Natural killer cell (primary cell): ENCODE data around the gene P3H1. TPM values are rescaled to one million over a fixed set of nuclear protein-coding genes. Genes with fewer than 3 reads are reported as not detected.

Experiments used
- ATAC-seq, 3 donors: fragments of 150-1000 bp in 2 of 3; fragments of 200-7000 bp in 1 of 3; cut with Tn5 transposase; 1 replicate in 1 of 3; 2 replicates in 2 of 3; pipeline ENCODE4 v1.10.0; 2021; ENCODE audit warnings: mild to moderate bottlenecking in 2 of 3, moderate library complexity in 2 of 3
- DNase-seq, 2 donors: peaks; one replicate each; pipeline versions ENCODE4 v3.0.0 to v3.0.0-alpha.2; 2013 to 2021; ENCODE audit warnings: mixed read lengths in 1 of 2
- H3K27ac ChIP-seq: one replicate; pipeline ENCODE4 v1.5.1; 2013; ENCODE audit warnings: mild to moderate bottlenecking, low read length
- H3K27me3 ChIP-seq: one replicate; pipeline ENCODE4 v1.6.1; 2013; ENCODE audit warnings: low read length; ENCODE audit not compliant: control insufficient read depth, insufficient read depth
- H3K36me3 ChIP-seq: one replicate; pipeline ENCODE4 v1.6.1; 2013; ENCODE audit warnings: low read length; ENCODE audit not compliant: control insufficient read depth, insufficient read depth
- H3K4me1 ChIP-seq: one replicate; pipeline ENCODE4 v1.6.1; 2013; ENCODE audit warnings: low read length; ENCODE audit not compliant: control insufficient read depth, insufficient read depth
- H3K4me3 ChIP-seq: one replicate; pipeline ENCODE4 v1.5.1; 2013; ENCODE audit warnings: low read length
- H3K9me3 ChIP-seq: one replicate; pipeline ENCODE4 v1.6.1; 2013; ENCODE audit warnings: low read length; ENCODE audit not compliant: control insufficient read depth, insufficient read depth
- H3K27ac Mint-ChIP-seq, 2 donors: one replicate each; pipeline ENCODE4 v1.8.0; 2022; ENCODE audit warnings: mild to moderate bottlenecking in 2 of 2, mixed read lengths in 2 of 2, moderate library complexity in 1 of 2
- H3K27me3 Mint-ChIP-seq, 2 donors: one replicate each; pipeline ENCODE4 v1.8.0; 2022; ENCODE audit warnings: low read depth in 2 of 2, mixed read lengths in 2 of 2
- H3K36me3 Mint-ChIP-seq: one replicate; pipeline ENCODE4 v1.8.0; 2022; ENCODE audit warnings: mixed read lengths
- H3K4me1 Mint-ChIP-seq, 2 donors: one replicate each; pipeline ENCODE4 v1.8.0; 2022; ENCODE audit warnings: mixed read lengths in 2 of 2
- H3K4me3 Mint-ChIP-seq: one replicate; pipeline ENCODE4 v1.8.0; 2022; ENCODE audit warnings: mild to moderate bottlenecking, moderate library complexity, mixed read lengths
- H3K9me3 Mint-ChIP-seq, 2 donors: one replicate each; pipeline ENCODE4 v1.8.0; 2022; ENCODE audit warnings: mixed read lengths in 2 of 2
- WGBS: methylation state at CpG from one replicate; pipeline ENCODE4 v1.1.7; 2013; ENCODE audit warnings: missing lambda C conversion rate; ENCODE audit not compliant: insufficient coverage; 5-methylcytosine and 5-hydroxymethylcytosine counted together
- intact Hi-C: fragments of 100-400 bp; cut with micrococcal nuclease; formaldehyde crosslinking; loops from one replicate; pipeline ENCODE4 v1.14.2; 2022
- total RNA-seq, 4 donors: library from RNA; stranded (reverse); fragments of 120-200 nt in 1 of 4; gene quantifications; one replicate each; pipeline versions ENCODE4 v1.2.3 to v1.2.4, GENCODE V29; 2013 to 2022
- TF ChIP-seq, protein P1 (sequence below): fragments of 200-600 bp; IDR thresholded peaks from one replicate; pipeline ENCODE4 v1.8.0; 2022; ENCODE audit warnings: antibody characterized with exemption

Gene P3H1
- total RNA-seq, 3 donors from 2014 or later (not counting 1 experiment from before 2014, with no cell fraction given) = 29.6 to 40.4 (median 37.9) TPM

- Mint-ChIP-seq H3K9me3 (no peaks in the 10 kb centered on the region), H3K4me3 (no peak overlapping the region), H3K27ac (no peak overlapping the region), H3K36me3 (peaks cover 16% of the 10 kb centered on the region), H3K27me3 (no peaks in the 10 kb centered on the region), H3K4me1 (peaks cover 17 to 20% of the 10 kb centered on the region in 2 donors)
- Histone ChIP-seq H3K36me3 (peaks cover 45% of the 10 kb centered on the region), H3K27ac (no peak overlapping the region), H3K27me3 (no peaks in the 10 kb centered on the region), H3K9me3 (no peaks in the 10 kb centered on the region), H3K4me3 (no peak overlapping the region), H3K4me1 (no peaks in the 10 kb centered on the region)
- no peak for ATAC-seq
- intact Hi-C loops = loop anchor here (10.0 kb wide), 1 partner anchor 138 kb away; no protein-coding TSS in a partner anchor
- TF ChIP-seq, protein P1, sequence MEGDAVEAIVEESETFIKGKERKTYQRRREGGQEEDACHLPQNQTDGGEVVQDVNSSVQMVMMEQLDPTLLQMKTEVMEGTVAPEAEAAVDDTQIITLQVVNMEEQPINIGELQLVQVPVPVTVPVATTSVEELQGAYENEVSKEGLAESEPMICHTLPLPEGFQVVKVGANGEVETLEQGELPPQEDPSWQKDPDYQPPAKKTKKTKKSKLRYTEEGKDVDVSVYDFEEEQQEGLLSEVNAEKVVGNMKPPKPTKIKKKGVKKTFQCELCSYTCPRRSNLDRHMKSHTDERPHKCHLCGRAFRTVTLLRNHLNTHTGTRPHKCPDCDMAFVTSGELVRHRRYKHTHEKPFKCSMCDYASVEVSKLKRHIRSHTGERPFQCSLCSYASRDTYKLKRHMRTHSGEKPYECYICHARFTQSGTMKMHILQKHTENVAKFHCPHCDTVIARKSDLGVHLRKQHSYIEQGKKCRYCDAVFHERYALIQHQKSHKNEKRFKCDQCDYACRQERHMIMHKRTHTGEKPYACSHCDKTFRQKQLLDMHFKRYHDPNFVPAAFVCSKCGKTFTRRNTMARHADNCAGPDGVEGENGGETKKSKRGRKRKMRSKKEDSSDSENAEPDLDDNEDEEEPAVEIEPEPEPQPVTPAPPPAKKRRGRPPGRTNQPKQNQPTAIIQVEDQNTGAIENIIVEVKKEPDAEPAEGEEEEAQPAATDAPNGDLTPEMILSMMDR = no peak
- 96% methylated on average over 6 of the region's 6 CpGs for WGBS
- DNase-seq = no peak
Measured at GRCh38 chr1:42776502-42776901, 9.7 kb upstream of the P3H1 start.

DNA sequence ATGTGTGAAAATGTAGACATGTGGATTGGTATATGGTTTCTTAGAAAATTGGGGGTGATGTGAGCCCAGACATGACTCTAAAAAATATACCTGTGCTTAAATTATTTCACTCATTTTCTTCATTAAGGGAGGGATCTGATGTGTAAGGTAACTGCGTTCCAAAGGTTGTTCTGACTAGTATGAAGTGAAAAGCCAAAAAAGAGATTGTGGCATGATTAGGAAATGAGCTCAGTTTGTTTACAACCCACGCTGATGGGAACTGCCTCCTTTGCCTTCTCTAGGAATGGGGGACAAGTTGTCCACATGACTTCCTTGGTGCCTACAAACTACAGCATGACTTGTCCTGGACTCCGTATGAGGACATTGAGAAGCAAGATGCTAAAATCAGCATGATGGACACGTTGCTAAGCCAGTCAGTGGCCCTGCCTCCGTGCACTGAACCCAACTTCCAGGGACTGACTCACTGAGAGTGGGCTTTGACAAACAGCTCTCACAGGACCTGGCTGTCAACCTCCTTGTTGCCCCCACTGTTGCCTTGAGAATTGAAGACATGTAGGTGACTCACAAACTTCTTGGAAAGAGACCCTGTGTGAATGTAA, 8.2 kb upstream of the P3H1 start:
- Histone ChIP-seq H3K27me3 (no peaks in the 10 kb centered on the region), H3K27ac (no peak overlapping the region), H3K4me1 (no peaks in the 10 kb centered on the region), H3K4me3 (no peak overlapping the region), H3K36me3 (peaks cover 39% of the 10 kb centered on the region), H3K9me3 (no peaks in the 10 kb centered on the region)
- no peaks in the 10 kb centered on the region for H3K9me3 Mint-ChIP-seq
- ATAC-seq (no peak), DNase-seq (no peak)
- no peaks in the 10 kb centered on the region for H3K27me3 Mint-ChIP-seq
- WGBS = 89% methylated on average over 5 of the region's 5 CpGs
- no peak overlapping the region for H3K27ac Mint-ChIP-seq
- intact Hi-C loops = loop anchor here (10.0 kb wide), 1 partner anchor 140 kb away; no protein-coding TSS in a partner anchor
- H3K4me3 Mint-ChIP-seq = no peak overlapping the region
- TF ChIP-seq, protein P1 = no peak
- H3K4me1 Mint-ChIP-seq = peaks cover 20 to 24% of the 10 kb centered on the region in 2 donors
- H3K36me3 Mint-ChIP-seq = peaks cover 16% of the 10 kb centered on the region

GRCh38 chr1:42773420-42773819, 6.6 kb upstream of the P3H1 start:
- ATAC-seq (no peak), DNase-seq (no peak)
- Mint-ChIP-seq H3K27ac (no peak overlapping the region), H3K9me3 (no peaks in the 10 kb centered on the region), H3K4me3 (no peak overlapping the region), H3K4me1 (peaks cover 20 to 30% of the 10 kb centered on the region in 2 donors), H3K36me3 (peaks cover 16% of the 10 kb centered on the region), H3K27me3 (no peaks in the 10 kb centered on the region)
- Histone ChIP-seq H3K27ac (no peak overlapping the region), H3K4me3 (no peak overlapping the region), H3K4me1 (no peaks in the 10 kb centered on the region), H3K36me3 (peaks cover 34% of the 10 kb centered on the region), H3K9me3 (no peaks in the 10 kb centered on the region), H3K27me3 (no peaks in the 10 kb centered on the region)
- intact Hi-C loops = loop anchor here (10.0 kb wide), 1 partner anchor 141 kb away; no protein-coding TSS in a partner anchor
- WGBS = 45% methylated on average over 2 of the region's 2 CpGs
- TF ChIP-seq, protein P1 = no peak

GRCh38 chr1:42769811-42770210, 3.0 kb upstream of the P3H1 start:
- Histone ChIP-seq H3K27me3 (no peaks in the 10 kb centered on the region), H3K9me3 (no peaks in the 10 kb centered on the region), H3K27ac (no peak overlapping the region), H3K4me1 (peaks cover 17% of the 10 kb centered on the region), H3K4me3 (no peak overlapping the region), H3K36me3 (peaks cover 8% of the 10 kb centered on the region)
- Mint-ChIP-seq H3K27ac (no peak overlapping the region), H3K36me3 (no peaks in the 10 kb centered on the region), H3K4me3 (no peak overlapping the region), H3K4me1 (peaks cover 22 to 33% of the 10 kb centered on the region in 2 donors), H3K9me3 (no peaks in the 10 kb centered on the region), H3K27me3 (no peaks in the 10 kb centered on the region)
- 83% methylated on average over 2 of the region's 3 CpGs for WGBS
- no peak for ATAC-seq
- TF ChIP-seq, protein P1 = no peak
- intact Hi-C loops = loop anchor here (5.0 to 10.0 kb wide), 2 partner anchors 88 to 145 kb away; partner anchors contain the start of gene YBX1
- no peak for DNase-seq
